GM18519 (cell line): ENCODE data around the gene TOR1AIP1.
A peak's percentile ranks its signal among the peaks of the same experiment; 100 is the strongest.
"Not testable (repeated sequence)": the region's sequence is repeated elsewhere in the genome, so short reads cannot be mapped to it uniquely, and the experiment has no call there.

Experiments
- ATAC-seq: cut with Tn5 transposase; IDR thresholded peaks from one replicate; pipeline ENCODE4 v1.9.1; 2021; ENCODE audit warnings: mild to moderate bottlenecking, moderate library complexity; ENCODE audit not compliant: unreplicated experiment, low FRiP score

The TOR1AIP1 gene, protein sequence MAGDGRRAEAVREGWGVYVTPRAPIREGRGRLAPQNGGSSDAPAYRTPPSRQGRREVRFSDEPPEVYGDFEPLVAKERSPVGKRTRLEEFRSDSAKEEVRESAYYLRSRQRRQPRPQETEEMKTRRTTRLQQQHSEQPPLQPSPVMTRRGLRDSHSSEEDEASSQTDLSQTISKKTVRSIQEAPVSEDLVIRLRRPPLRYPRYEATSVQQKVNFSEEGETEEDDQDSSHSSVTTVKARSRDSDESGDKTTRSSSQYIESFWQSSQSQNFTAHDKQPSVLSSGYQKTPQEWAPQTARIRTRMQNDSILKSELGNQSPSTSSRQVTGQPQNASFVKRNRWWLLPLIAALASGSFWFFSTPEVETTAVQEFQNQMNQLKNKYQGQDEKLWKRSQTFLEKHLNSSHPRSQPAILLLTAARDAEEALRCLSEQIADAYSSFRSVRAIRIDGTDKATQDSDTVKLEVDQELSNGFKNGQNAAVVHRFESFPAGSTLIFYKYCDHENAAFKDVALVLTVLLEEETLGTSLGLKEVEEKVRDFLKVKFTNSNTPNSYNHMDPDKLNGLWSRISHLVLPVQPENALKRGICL

DNA sequence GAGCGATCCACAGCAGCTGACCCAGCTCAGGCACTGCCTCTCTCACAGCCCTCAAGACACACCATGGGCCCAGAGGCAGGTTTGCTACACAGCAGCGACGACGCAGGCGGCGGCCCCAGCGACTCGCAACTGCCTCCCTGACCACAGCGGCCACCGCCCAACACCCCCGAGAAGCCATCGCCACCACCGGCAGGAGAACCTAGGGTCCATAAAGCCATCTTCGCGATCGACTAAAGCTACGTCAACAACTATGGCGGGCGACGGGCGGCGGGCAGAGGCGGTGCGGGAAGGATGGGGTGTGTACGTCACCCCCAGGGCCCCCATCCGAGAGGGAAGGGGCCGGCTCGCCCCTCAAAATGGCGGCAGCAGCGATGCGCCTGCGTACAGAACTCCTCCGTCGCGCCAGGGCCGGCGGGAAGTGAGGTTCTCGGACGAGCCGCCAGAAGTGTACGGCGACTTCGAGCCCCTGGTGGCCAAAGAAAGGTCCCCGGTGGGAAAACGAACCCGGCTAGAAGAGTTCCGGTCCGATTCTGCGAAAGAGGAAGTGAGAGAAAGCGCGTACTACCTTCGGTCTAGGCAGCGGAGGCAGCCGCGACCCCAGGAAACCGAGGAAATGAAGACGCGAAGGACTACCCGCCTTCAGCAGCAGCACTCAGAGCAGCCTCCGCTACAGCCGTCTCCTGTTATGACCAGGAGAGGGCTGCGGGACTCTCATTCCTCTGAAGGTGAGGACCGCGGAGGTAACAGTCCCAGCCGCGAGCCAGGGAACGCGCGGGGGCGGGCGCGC is at the start of gene TOR1AIP1:
Gene TOR1AIP1, plus strand, starts transcription at position 33 of the 787 bp plus-strand sequence. Its CDS starts 218 bp downstream, at position 251.
- peak; percentile 66 for ATAC-seq

GRCh38 chr1:179836686-179837445 is 45.2 kb upstream of the TOR1AIP1 start:
- ATAC-seq = not testable (repeated sequence)

DNA sequence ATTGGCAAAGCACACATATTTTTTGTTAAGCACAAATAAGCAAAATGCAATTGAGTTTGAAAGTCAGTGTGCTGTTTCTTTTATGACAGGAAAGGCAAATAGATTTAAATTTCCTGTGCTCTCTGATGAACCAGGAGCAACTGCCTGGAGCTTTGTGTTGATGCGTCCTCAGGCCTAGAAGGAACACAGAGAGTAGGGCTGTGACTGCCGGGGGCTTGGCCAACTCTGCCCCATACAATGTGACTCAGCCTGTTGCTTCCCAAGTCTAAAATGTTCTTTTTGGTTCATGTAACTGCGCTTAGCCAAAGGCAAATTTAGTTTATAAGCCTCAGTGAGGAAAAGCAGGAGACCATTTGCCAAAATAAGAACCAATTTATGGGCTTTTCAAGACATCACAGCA is 42.0 kb upstream of the TOR1AIP1 start:
- no peak for ATAC-seq

DNA sequence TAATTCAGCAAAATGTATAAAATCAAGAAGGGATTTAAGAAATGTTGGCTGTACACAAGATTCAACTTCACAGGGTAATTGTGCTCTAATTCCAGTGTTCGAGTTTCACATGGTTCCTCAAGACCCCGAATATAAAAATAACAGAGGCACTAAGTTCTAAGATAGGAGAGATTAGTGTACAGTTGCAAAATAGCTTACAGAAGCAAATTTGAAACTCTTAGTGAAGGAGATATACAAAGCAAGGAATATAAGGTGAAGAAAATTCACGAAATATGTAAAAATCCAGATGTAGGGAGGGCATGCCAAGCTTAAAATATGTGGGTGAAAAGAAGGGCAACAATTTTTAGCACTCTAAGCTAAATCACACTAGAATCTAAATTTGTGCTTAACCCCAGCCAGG is 33.9 kb upstream of the TOR1AIP1 start:
- ATAC-seq = no peak

DNA sequence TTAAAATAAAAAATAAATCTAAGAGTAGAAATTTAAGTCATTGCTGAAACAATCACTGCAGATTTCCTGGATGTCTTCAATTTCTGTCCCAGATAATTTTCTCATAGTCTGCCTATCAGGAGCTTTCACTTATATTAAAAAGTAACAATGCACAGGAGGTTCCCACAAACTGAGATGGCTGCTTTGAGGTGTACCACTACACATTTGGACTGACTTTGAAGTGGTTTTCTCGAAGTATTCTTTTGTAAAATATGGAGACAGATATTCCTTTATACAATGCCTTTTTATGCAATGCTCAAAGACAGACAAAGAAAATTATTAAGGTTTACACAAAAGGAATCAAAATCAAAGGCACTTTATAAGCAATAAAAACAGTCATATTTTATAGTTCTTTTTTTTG is 29.0 kb upstream of the TOR1AIP1 start:
- ATAC-seq = no peak

DNA sequence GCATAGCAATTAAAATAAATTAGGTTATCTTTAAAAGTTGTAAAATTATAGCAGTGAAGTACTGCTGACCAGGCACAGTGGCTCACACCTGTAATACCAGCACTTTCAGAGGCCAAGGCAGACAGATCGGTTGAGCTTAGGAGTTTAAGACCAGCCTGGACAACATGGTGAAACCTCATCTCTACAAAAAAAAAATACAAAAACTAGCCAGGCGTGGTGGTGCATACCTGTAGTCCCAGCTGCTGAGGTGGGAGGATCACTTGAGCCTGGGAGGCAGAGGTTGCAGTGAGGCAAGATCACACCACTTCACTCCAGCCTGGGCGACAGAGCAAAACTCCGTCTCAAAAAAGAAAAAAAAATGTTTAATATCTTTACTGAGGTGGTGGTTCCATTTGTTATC is 26.3 kb upstream of the TOR1AIP1 start:
- ATAC-seq = not testable (repeated sequence)

GRCh38 chr1:179856296-179856695 is 25.8 kb upstream of the TOR1AIP1 start:
- no peak for ATAC-seq

GRCh38 chr1:179857009-179857408 is 25.1 kb upstream of the TOR1AIP1 start:
- ATAC-seq = no peak

- ATAC-seq = no peak
Measured at GRCh38 chr1:179860652-179861051, 21.4 kb upstream of the TOR1AIP1 start.

DNA sequence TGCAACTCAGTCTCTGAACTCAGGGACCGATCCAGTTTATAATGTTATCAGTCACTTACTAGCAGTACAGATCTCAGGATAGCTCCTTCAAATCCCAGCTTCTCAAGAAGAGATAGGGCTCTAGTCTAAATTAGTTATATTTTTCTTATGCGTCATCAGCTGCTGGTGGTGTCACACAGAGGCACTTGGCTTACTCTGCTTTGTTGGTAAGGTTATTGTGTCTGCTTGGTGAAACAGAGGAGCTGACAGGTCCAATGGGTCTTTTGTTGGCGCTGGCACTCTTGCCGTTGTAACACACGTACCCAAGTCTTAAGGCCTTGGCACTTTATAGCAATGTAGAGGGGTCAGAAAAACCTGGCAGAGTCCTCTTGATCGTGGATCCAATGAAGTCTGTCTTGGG is 16.7 kb upstream of the TOR1AIP1 start:
- no peak for ATAC-seq

DNA sequence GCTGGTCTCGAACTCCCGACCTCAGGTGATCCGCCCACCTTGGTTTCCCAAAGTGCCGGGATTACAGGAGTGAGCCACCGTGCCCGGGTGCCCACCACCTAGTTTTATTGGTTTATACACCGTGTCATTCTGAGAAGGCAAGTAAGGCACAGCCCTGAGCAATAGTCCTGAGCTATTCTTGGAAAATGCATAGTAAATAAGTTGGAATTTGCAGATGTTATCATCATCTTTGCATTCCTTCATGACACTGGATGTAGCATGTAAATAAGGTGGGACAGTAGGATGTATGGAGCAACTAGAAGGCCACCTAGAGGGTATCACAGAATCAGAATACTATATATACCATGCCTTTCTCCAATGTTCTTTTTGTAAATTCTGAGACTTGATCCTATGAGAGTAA is 15.5 kb upstream of the TOR1AIP1 start:
- no peak for ATAC-seq

DNA sequence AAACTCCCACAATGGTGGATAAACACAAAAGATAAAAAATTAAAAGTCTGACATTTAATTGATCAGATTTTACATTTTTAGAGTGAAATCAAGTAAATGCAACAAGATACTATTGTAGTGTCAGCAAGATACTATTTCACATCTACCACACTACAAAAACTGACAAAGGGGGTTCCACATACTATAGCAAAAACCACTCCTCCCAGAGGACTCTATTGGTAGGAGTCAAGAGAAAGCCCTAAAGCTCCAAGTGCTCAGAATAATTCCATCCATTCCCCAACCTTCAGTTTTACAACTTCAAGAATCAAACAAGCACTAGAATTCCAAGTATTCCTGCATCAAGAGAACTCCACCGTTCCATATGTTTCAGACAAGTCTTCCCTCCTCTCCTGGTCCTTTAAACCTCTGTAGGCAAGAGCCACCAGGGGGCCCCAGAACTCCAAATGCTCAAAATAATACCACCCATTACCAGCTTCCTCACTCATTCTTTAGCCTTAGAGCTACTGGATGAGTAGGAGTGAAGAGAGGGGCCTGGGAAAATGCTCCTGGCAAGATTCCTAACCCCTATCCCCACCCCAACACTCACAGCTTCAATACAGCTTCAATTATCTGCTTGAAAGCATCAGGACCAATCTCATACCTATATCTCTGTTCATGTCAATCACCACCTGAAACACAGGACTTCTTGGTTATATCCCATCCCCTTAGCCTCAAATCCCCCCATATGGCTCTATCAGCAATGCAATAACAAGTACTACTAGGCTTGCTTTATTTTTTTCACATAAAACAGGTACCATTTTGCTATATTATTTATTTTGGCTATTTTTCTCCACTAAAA is 14.4 kb upstream of the TOR1AIP1 start:
- no peak for ATAC-seq

DNA sequence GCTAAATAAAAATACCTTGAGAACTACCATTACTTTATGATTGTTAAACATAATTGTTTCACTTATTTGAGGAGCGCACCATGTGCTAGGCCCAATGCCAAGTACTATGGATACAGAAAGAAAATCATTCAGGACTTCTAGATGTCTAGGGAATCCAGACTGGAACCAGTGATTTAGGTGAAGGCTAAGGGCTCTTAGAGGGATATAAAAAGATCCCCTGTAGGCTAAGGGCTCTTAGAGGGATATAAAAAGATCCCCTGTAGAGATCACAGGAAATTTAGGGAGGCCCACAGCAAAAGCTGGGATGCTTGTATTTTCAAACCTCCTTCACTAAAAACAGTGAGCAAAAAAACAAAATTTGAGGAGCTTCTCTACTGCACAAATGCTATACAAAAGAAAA is 11.2 kb upstream of the TOR1AIP1 start:
- no peak for ATAC-seq

DNA sequence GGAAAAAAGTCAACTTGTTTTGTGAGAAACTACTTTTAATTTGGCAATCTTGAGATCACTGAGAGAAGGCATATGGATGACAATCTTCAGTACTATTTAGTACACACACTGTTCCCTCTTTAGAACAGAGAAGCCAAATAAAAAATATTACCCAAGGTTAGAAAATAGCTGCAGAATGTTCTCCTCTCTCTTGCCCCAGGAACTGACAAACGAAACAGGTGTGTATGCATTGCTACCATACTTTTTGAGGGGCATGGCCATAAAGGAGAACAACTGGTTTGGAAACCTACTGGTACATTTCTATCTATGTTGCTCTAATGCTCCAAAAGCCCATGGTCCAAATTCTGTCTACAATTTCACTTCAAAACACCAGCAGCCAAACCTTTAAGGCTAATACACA is 10.1 kb upstream of the TOR1AIP1 start:
- no peak for ATAC-seq

- no peak for ATAC-seq
Measured at GRCh38 chr1:179872558-179872957, 9.5 kb upstream of the TOR1AIP1 start.

GRCh38 chr1:179873438-179873851 is 8.6 kb upstream of the TOR1AIP1 start:
- ATAC-seq = no peak

GRCh38 chr1:179875596-179876299 is 6.3 kb upstream of the TOR1AIP1 start:
- ATAC-seq = no peak

DNA sequence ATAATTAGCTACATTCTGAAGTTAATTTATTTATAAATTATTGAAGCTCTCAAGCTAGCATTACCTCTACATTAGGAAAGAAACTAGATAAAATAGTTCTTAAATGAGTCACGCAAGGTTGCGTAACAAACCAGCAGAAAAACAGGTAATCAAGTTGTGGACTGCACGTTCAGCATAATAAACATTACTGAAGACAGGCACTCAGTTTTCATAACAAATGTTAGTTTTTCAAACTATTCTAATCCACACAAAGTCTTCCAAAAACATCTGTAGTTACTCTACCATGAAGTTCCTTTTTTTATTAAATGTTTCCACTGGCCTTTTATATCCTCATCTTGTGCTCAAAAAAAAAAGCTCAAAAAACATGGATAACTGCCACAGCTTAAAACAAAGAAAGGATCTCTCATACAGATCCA is 5.8 kb upstream of the TOR1AIP1 start:
- no peak for ATAC-seq
